GM12878 (cell line): Measurements from ENCODE around the gene KLHL22. TPM values are rescaled to one million over a fixed set of nuclear protein-coding genes. Genes with fewer than 3 reads are reported as not detected.

ENCODE experiments used
- ATAC-seq: fragments of 200-7000 bp; cut with Tn5 transposase; 3 replicates; pipeline ENCODE4 v1.9.1; 2020; ENCODE audit warnings: mild to moderate bottlenecking, moderate library complexity
- BruUV-seq: library from RNA; stranded (reverse); fragments of 400-500 nt; replicated peaks from 2 replicates; lab custom pipeline; 2021; lab: Mats Ljungman, UMichigan
- CTCF ChIA-PET: fragments of 300-600 bp; sonication (Branson Sonifier 250); formaldehyde crosslinking; extraction: SDS; loops from one replicate; lab custom pipeline; 2021; ENCODE audit warnings: inconsistent platforms; lab: Yijun Ruan, JAX
- POLR2A ChIA-PET: fragments of 350-600 bp; formaldehyde crosslinking; extraction: SDS; loops from one replicate; lab custom pipeline; 2021; ENCODE audit warnings: inconsistent platforms; lab: Charles Lee
- RAD21 ChIA-PET: fragments of 300-600 bp; sonication (Branson Sonifier 250); formaldehyde crosslinking; loops from one replicate; lab custom pipeline; 2023; ENCODE audit warnings: antibody characterized with exemption; ENCODE audit not compliant: unreplicated experiment; lab: Charles Lee
- SMC1A ChIA-PET: fragments of 300-600 bp; sonication (Branson Sonifier 250); formaldehyde crosslinking; loops from one replicate; lab custom pipeline; 2023; ENCODE audit not compliant: unreplicated experiment, uncharacterized antibody; lab: Charles Lee
- DNase-seq: peaks from one replicate; pipeline ENCODE4 v3.0.0-alpha.2; 2011; ENCODE audit warnings: low read depth, low spot score
- FAIRE-seq: peaks from 3 replicates; lab custom pipeline; 2011; peaks lifted over from hg19 to GRCh38; lab: Jason Lieb, UNC
- H2AFZ ChIP-seq: 2 replicates; pipeline ENCODE4 v1.6.0; 2011; ENCODE audit warnings: low read depth, low read length, control low read depth; ENCODE audit not compliant: control insufficient read depth
- H3K27ac ChIP-seq: 2 replicates; pipeline ENCODE4 v1.5.1; 2011; ENCODE audit warnings: control low read depth; ENCODE audit not compliant: control insufficient read depth, insufficient read depth
- H3K27me3 ChIP-seq, 2 experiments: replicated peaks in 1 of 2; 2 replicates each; pipeline versions ENCODE4 v1.6.0 to v1.6.1; 2011; ENCODE audit warnings: low read length in 1 of 2; ENCODE audit not compliant: control insufficient read depth in 2 of 2, insufficient read depth in 2 of 2
- H3K36me3 ChIP-seq, 2 experiments: 2 replicates each; pipeline ENCODE4 v1.5.1; 2011; ENCODE audit warnings: low read length in 1 of 2; ENCODE audit not compliant: control insufficient read depth in 2 of 2, insufficient read depth in 2 of 2
- H3K4me1 ChIP-seq: 2 replicates; pipeline ENCODE4 v1.6.1; 2011; ENCODE audit warnings: mild to moderate bottlenecking, low read length, moderate library complexity, mixed read lengths; ENCODE audit not compliant: control insufficient read depth, insufficient read depth
- H3K4me2 ChIP-seq: 2 replicates; pipeline ENCODE4 v1.6.0; 2011; ENCODE audit warnings: control low read depth; ENCODE audit not compliant: control insufficient read depth, insufficient read depth
- H3K4me3 ChIP-seq: fragments of 200-600 bp; sonication (generic); 2 replicates; pipeline ENCODE4 v1.5.1; 2016
- H3K79me2 ChIP-seq: 2 replicates; pipeline ENCODE4 v1.6.0; 2011; ENCODE audit warnings: low read length; ENCODE audit not compliant: control insufficient read depth, insufficient read depth
- H3K9ac ChIP-seq: 2 replicates; pipeline ENCODE4 v1.8.0; 2011; ENCODE audit warnings: low read length, control low read depth, mixed read lengths; ENCODE audit not compliant: control insufficient read depth, insufficient read depth
- H3K9me3 ChIP-seq: replicated peaks from 3 replicates; pipeline ENCODE4 v1.5.1; 2011; ENCODE audit warnings: mild to moderate bottlenecking, low read length; ENCODE audit not compliant: control insufficient read depth, insufficient read depth
- H4K20me1 ChIP-seq: 2 replicates; pipeline ENCODE4 v1.6.0; 2011; ENCODE audit not compliant: control insufficient read depth, insufficient read depth
- CHD1 ChIP-seq: IDR thresholded peaks from 2 replicates; pipeline ENCODE4 v1.6.1; 2012; ENCODE audit warnings: low read depth, low read length, improper control_type of control experiment
- CHD4 ChIP-seq: fragments of 200-600 bp; sonication (generic); IDR thresholded peaks from 2 replicates; pipeline ENCODE4 v1.6.1; 2016; ENCODE audit warnings: mild to moderate bottlenecking
- HCFC1 ChIP-seq: fragments of 150-350 bp; IDR thresholded peaks from 2 replicates; pipeline ENCODE4 v1.6.1; 2014; ENCODE audit warnings: low read length
- ZNF274 ChIP-seq: IDR thresholded peaks from one replicate; pipeline ENCODE4 v1.8.0; 2011; ENCODE audit not compliant: insufficient read length, insufficient read depth
- WGBS: methylation state at CpG from one replicate; pipeline ENCODE4 v1.1.6; 2016; ENCODE audit warnings: low lambda C conversion rate; ENCODE audit not compliant: insufficient replicate concordance, insufficient coverage; ENCODE audit errors: missing lambda C conversion rate; 5-methylcytosine and 5-hydroxymethylcytosine counted together
- in situ Hi-C: fragments of 300-500 bp; cut with MboI; formaldehyde crosslinking; loops from 9 replicates; pipeline ENCODE4 v1.14.3; 2018; ENCODE audit warnings: mixed read lengths
- intact Hi-C: fragments of 100-400 bp; cut with micrococcal nuclease; formaldehyde crosslinking; loops from one replicate; pipeline ENCODE4 v1.14.2; 2022; ENCODE audit not compliant: unreplicated experiment
- polyA plus RNA-seq, 11 experiments: library from polyadenylated mRNA; depleted of rRNA in 4 of 11; unstranded in 6 of 11; stranded (reverse) in 5 of 11; fragments of >200 nt; fragmentation: Nextera tagmentation in 4 of 11; fragmentation: Illumina TruSeq in 1 of 11; extraction: Ambion mirVana in 4 of 11; extraction: Trizol in 1 of 11; gene quantifications; 1 replicate in 1 of 11; 2 replicates in 10 of 11; pipeline versions ENCODE4 v1.2.1 to v1.2.3, GENCODE V29; 2011 to 2016; ENCODE audit warnings: inconsistent platforms in 2 of 11, missing spikeins in 2 of 11, low read depth in 1 of 11
- total RNA-seq, 4 experiments: library from RNA; depleted of rRNA in 3 of 4; stranded (reverse); fragments of >200 nt in 3 of 4; fragmentation: Illumina TruSeq in 1 of 4; extraction: Trizol in 1 of 4; gene quantifications; 2 replicates each; pipeline versions ENCODE4 v1.2.1 to v1.2.3, GENCODE V29; 2013 to 2021

KLHL22 gene
- total and polyA plus RNA-seq, 10 of the 15 experiments (the other 5 are each of a cell fraction or from before 2014, with no cell fraction given) = 0.06 to 22.1 (median 14.2) TPM

DNA sequence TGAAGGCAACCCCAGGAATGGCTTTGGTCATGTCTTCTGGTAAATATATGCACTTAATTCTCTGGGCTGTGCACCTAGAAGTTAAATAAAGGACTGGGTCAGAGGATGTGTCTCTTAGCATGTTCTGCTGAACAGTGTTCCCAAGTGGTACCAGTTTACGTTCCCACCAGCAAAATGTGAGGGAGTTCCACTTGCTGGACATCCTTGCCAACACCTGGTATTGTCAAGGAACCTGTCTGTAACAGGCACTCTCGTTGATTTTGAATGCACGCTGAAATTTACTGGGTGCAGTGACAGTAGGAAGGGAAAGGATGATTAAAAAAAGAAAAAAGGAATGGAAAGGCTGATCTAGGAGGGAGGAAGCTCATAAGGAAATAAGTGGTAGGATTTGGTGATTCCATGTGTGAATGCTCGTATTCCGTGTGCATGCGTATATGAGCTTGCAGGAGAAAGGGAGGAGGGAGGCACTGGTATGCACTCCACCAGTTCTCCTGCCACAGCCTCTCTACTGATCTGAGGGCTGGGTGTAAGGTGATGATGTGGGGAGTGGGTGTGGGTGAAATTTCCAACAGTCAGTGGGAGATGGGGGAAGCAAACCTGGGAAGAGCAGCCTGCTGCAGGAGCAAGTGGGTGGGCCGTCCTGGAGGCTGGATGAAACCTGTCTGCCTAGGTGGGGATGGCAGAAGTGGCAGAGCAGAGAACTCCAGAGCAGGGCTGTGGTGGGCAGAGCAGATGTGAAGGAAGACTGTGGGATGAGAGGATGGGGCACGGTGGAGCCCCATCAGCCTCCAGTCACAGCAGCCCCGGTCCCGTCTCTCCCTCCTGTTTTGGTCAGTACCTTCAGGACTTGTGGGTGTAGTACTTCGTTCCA, 26.8 kb upstream of the KLHL22 start:
- POLR2A ChIA-PET = no interaction called here
- 63% methylated on average over 11 of the region's 11 CpGs for WGBS
- ATAC-seq = no peak; the same call in 2 of the 3 replicates
- Histone ChIP-seq H3K27me3 (no peaks in the 10 kb centered on the region), H3K9ac (no peak overlapping the region), H3K4me2 (peak overlapping the region; percentile 40; the same call in 1 of the 2 replicates), H3K27ac (peak overlapping the region; percentile 77; the same call in 1 of the 2 replicates), H3K36me3 (peaks cover 16% of the 10 kb centered on the region in 2 experiments; a peak in 3 of 4 replicates), H3K79me2 (peaks cover 71% of the 10 kb centered on the region), H3K4me1 (peaks cover 24% of the 10 kb centered on the region), H3K4me3 (no peak overlapping the region), H2AFZ (no peak overlapping the region), H4K20me1 (peaks cover 8% of the 10 kb centered on the region), H3K9me3 (no peaks in the 10 kb centered on the region)
- intact Hi-C loops = no loop called here
- SMC1A ChIA-PET = interaction anchor here (0.9 to 1.9 kb wide), 2 partner anchors 10 to 16 kb away, joined by 3 to 5 read pairs; no protein-coding TSS in a partner anchor
- no peak for FAIRE-seq
- CTCF ChIA-PET = interaction anchor here (2.4 kb wide), 1 partner anchor 42 kb away, joined by 8 read pairs; no protein-coding TSS in a partner anchor
- no peak for TF ChIP-seq HCFC1
- no TSS peak for BruUV-seq
- in situ Hi-C loops = no loop called here
- no peak for DNase-seq
- RAD21 ChIA-PET = no interaction called here

DNA sequence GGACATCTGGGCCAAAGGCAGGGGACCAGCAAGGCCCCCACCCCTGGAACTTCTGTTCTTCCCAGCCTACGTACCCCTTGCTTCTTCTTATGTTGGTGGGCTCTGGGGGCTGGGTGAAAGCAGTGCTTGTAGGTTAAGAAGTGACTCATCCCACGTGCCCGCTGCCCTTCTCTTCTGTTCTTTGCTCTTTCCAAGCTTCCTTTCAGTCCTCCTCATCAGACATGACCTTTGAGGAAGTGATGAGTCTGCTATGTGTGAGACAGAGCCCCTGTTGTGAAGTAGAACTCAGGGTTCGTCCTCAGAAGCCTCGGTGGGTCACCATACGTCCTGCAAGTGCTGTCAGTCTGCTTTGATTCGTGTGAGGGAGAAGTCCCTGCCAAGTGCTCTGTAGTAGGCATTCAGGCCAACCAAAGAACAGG, 24.5 kb upstream of the KLHL22 start:
- CTCF ChIA-PET = no interaction called here
- H3K79me2 ChIP-seq = peaks cover 71% of the 10 kb centered on the region
- FAIRE-seq = no peak
- no peak for ATAC-seq
- no TSS peak for BruUV-seq
- RAD21 ChIA-PET = interaction anchor here (0.8 kb wide), 1 partner anchor 156 kb away, joined by 3 read pairs; no protein-coding TSS in a partner anchor
- TF ChIP-seq CHD1 (no peak), ZNF274 (no peak), CHD4 (no peak)
- no peak overlapping the region for H2AFZ ChIP-seq
- POLR2A ChIA-PET = no interaction called here
- H3K4me1 ChIP-seq = peaks cover 24% of the 10 kb centered on the region
- in situ Hi-C loops (no loop called here), intact Hi-C loops (no loop called here)
- H4K20me1 ChIP-seq = peaks cover 8% of the 10 kb centered on the region
- no peaks in the 10 kb centered on the region for H3K27me3 ChIP-seq
- SMC1A ChIA-PET = interaction anchor here (0.9 kb wide), 1 partner anchor 12 kb away, joined by 3 read pairs; no protein-coding TSS in a partner anchor
- H3K4me2 ChIP-seq = no peak overlapping the region
- H3K36me3 ChIP-seq = peaks cover 14 to 16% of the 10 kb centered on the region in 2 experiments; a peak in 3 of 4 replicates
- H3K27ac ChIP-seq = no peak overlapping the region
- no peak for DNase-seq
- H3K9ac ChIP-seq = no peak overlapping the region
- H3K9me3 ChIP-seq = no peaks in the 10 kb centered on the region
- 62% methylated on average over 7 of the region's 7 CpGs for WGBS
- no peak overlapping the region for H3K4me3 ChIP-seq
